Left hindlimb (tissue), 1 donor: Measurements from ENCODE around the gene KIF6.

Experiments used
- DNase-seq: peaks from one replicate; pipeline ENCODE4 v3.0.0-alpha.2; 2018

The KIF6 gene

DNA sequence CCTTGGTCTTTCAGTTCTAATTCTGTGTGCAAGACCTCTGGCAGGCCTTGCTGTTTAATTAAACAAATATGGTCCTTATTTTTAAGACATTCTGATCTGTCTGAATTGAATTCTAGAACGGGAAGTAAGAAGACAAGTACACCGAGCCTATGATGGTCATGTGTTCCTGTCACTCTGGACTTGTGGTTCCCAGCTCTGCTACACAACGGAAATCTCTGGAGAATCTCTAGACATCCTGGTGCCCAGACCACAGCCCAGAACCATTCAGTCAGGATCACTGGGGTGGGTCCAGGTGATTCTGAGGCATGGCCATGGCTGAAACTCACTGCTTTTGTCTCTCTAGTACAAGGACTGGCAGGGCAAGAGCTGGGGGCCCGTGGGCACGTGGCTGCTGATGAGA, 386.8 kb downstream of the KIF6 start:
- no peak for DNase-seq

DNA sequence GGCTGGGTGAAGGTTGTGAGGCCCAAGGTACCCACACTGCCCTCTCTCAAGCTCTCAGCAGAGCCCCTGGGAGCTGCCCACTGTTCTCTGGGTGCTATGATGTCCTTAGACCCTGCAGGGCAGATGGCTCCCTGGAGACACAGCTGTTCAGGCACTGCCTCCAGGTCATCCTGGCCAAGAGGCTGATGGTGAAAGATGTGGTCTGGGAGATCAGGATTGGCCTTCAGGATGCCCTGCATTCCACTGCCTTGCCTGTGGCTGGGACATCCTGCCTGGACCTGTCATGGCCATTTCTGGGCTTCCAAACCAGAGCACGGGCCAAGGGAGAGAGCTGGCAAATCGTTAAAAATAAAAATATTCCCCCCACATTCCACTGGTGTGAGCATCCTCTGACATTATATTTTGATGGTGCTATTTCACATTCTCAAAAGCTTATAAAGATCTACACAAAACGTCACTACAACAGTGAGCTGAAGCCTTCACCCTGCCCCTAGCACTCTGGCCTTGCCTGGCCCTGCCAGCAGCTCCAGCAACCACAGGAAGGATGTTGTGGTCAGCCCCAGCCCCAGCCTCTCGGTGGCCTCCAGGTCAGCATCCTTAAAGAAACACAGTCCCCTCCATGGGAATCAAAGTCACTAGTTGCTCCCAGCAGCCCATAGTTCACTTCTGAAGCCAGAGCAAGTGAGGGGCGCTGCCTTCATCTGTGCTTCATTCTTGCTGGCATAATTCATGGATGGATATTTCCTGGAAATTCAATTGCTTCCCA, 389.2 kb downstream of the KIF6 start:
- no peak for DNase-seq

DNA sequence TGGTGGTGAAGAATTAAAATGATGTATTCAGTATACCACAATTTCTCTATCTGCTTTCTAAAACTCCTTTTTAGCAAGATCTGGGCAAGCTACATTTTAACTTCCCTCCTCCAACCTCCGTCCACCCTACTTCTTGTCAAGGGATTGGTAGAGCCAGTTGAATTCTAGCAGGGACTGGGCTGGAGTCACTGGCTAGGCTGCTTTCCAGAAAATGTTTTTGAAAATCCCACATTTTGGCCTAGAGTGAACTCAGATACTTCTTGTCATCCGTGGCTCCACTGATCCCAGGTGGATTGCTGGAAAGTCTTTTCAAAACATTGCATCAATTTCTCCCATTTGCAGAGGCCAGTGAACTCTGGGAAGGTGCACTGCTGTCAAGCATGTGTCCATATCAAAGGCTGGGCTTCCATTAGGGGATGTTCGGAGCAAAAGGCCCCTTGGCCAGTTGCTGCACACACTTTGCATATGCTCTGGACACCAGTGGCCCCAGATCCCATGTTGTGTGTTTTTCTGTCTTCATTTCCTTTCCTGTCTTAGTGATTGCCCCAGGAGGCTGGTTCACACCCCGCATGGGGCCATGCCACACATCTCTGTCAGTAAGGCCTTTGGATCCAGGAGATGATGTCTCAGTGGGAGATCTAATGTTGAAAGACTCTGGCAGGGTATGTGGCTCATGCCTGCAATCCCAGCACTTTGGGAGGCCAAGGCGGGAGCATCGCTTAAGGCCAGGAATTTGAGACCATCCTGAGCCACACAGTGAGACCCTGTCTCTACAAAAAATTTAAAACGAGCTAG, 391.4 kb downstream of the KIF6 start:
- DNase-seq = no peak

DNA sequence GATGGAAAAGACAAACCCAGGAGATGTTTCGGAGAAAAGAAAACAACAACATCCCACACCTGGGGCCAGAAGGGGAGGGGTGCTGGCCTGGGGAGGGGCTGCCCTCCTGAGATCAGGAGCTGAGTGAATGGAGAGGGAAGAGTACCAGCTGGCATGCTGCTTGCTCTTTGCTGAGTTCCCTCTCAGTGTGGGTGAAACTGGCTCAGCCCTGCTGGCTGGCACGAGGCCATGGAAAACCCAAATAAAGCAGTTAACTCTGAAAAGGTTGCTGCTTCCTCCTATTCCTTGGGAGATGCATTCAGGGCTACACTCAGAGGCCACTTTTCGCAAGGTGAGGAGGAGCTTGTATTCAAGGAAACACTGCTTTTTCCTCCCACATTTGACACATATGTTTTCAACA, 394.7 kb downstream of the KIF6 start:
- DNase-seq = no peak

DNA sequence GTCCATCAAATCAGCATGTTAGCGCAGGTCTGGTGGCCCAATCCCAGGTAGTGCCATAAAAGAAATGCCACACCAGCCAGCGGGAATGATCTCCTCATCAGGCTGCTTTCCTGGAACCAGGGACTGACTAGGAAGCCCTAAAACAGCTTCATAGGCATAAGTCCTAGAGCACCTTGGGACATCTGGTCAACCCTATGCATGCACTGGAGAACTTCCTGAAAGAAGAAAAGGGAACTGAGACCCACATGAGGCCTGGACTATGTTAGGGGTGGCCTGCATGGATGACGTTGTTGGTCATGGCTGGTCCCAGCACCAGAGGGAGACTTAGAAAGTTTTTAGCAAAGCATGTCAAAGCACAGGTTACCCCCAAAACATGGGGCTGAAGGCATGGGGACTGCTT, 395.2 kb downstream of the KIF6 start:
- no peak for DNase-seq

DNA sequence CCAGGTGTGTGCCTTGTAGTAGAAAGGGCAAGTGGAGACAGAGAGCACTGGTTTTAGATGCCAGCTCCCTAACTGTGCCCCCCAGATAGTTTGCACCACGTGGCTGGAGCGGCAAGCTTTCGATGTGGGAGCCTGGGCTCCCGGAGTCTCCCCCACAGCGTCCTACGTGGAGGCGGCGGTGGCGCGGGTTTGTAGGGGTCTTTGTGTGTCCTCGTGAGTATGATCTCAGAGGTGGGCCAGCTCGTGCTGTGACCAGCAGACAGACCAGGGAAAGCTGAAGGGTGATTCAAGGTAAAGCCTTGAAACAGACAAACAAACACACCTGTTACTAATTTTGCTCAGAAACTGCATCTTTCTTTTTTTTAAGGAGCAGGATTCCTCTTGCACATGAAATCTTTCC, 397.1 kb downstream of the KIF6 start:
- no peak for DNase-seq

DNA sequence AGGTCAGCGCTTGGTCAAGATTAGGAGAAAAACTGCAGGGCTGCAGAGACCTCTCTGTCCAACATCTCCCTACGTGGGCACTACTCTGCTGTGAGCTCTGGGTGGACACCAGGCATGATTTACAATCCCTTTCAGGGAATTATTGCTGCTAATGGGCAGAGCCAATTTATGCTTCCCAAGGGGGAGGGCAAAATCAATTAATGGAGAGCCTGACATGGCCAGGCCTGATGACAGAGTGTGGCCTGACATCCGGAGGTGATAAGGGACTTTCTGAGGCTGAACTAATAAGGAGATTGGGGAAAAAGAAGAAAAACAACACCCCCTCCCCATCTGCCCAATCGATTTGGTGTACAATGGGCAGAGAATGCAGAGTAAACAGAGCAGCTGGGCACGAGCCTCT, 397.7 kb downstream of the KIF6 start:
- no peak for DNase-seq

DNA sequence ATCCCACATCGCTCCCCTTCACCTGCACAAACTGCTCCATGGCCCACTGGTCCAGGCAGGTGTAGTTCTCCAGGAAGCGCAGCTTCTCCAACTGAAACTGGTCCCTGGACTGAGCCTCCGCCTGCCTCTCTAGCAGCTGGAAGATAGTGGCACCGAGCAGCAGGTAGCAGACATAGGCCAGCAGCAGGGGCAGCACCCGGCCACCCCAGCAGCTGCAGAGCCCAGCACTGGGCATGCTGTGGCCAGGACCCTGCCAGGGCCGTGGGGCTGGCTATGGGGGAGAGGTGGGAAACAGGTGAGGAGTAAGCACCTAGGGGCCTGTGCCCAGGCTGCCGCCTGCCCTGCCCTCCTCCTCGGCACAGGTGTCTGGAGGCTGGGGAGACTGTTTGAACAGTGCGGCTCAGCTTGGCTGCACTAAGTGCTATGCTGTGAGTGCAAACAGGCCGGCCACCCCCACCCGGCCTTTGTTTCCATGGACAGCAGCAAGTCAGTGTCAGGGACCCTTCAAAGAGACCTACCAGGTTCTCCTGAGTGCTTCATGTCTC, 402.8 kb downstream of the KIF6 start, which contains the start of gene KCNK16:
TSS of gene KCNK16 (minus strand) at position 397 of the 545 bp plus-strand sequence. CDS start at position 235, 162 bp downstream.
- no peak for DNase-seq

DNA sequence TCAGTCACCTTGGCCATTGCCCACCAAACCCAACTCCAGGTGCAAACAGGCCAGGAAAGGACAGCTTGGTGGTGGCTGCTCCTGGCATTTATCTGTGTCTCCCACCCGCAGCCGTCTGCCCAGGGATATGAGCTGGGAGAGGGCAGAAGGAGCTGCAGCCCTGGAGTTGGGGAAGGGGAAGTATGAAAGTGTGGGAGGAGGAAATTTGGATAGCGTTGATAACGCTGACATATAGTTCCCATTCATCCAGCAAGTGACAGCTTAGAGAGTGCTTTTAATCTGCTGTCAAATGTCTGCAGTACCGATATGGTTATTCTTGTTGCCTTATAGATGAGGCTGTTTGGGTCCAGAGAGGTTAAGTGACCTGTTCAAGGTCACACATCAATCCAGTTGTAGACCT, 403.4 kb downstream of the KIF6 start:
- DNase-seq = no peak

DNA sequence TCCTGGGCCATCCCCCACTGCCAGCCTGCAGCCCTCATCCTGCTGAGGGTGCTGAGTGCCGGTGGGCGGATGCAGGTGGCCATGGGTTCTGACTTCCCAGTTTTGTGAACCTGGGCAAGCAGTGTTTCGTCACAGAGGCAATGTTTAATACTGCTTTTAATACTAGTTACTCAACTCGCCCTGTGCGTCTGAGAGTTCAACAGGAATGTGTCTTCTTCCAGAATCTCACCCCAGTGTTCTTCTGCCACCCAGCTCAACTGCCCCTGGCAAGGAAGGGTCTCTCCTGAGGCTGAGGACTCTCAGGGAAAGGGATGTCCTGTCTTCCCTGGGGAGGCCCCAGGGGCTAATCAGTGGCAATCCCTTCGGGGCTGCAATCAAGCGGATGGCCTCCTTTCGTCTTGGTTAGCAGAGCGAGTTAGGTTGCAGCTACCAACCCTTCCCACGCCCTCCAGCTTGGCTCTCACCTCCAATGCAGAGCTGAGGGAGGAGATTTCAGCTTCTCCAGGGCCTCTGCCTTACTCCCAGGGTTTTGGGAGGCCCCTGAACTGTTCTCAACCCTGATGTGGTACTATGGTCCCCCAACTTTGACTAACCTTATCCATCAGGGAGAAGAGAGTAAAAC, 404.7 kb downstream of the KIF6 start:
- no peak for DNase-seq

DNA sequence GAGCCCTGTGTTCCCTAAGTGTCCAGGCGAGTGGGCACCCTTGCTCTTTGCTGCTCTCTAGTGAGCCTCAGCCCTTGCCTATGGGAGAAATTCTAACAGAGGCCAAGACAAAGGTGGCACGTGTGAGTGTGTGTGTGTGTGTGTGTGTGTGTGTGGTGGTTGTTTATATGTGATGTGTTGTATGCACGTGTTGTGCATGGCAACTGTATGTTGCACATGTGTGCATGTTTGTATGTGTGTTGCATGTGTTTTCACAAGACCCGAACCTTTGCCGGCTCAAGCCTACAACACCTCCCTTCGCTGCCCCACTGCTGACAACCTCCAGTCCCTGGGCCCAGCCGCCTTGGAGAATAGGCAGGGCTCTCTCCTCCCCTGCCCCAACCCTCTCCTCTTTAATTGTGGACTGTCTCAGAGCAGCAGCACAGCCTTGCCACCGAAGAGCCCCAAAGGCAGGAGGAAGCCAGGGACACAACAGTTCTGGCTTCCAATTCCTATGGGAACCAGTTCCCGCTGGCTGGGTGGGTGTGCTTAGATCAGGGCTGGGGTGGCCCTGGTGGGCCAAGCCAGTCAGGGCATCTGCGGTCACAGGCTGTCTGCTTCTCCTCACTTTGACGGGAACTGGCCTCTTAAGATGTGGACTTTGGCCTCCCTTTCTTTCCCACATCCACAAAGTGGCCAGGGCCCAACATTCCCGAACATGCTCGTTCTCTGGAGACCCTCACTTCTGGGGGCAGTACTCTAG, 405.4 kb downstream of the KIF6 start:
- peak; percentile 60 for DNase-seq

DNA sequence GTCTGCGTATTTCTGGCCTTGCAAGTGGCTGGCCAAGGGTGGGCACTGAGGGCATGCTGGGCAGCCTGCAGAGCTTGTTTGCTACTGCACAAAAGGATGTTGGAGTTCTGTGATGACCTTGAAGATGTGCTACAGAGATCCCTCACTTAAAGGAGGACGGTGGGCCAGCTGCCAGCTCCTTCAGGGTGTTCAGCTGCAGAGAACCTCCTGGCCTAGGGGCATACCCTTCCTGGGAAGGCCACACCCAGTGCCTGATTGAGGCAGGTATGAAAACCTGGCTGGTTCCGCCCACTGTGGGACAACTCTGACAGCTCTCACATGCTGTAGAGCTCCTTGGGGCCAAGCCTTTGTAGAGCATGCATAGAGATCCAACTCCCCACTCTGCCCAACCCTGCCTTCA, 408.0 kb downstream of the KIF6 start:
- no peak for DNase-seq

DNA sequence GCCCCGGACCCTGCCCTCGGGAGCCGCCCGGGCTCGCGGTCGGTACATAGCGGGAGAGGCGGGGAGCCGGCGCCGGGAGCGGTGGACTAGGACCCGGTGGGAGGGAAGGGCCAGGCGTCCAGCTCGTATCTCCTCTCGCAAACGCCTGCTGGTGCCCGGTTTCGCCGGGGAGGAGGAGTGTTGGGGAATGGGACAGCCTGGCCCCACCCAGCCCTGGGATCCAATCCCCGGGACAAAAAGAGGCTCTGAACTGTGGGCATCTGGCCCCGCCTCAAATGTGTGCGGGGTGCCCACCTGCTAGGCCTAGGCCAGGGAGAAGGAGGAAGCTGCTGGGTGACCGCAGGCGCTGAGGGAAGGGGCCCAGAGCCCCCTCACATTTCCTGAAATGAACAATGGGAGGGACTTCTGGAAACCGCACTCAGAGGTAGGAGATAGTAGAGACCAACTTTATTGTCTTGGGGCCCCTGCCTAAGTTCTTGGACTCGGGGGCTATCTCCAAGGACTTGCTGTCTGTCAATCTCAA, 410.9 kb downstream of the KIF6 start, which contains the start of gene KCNK17:
TSS of gene KCNK17 (minus strand) at position 147 of the 523 bp plus-strand sequence. CDS start at position 48, 99 bp downstream.
- DNase-seq = no peak

DNA sequence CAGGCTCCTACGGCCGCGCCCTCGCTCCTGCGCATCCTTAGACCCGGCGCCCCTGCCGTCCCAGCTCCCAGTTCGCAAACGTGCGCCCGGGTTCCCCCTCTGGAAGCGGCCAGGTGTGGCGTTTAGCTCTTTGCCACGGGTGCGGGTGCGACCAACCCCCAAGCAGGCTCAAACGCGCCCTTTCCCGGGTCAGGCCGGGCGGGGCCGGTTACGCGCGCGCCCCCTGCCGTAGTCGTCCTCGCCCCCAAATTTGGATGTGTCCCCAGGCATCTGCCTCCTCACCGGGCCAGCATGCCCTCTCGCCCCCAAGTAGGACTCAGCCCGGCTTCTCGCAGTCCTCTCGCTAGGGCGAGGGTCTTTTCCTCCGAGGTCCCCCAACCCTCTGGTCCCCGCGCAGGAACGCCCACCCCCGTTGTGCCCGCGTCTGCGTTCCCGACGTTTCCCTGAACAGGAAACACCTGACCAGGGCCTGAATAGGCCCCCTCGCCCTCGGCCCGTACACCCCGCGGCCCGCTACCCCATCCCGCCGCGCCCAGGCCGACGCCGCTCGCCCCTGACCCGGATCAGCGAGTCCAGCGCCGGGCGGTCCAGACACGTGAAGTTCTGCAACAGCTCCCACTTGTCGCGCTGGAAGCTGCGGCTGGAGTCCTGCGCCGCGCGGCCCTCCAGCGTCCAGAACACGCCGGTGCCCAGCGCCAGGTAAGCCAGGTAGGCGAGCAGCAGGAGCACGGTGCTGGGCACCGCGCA, 411.5 kb downstream of the KIF6 start:
- no peak for DNase-seq

DNA sequence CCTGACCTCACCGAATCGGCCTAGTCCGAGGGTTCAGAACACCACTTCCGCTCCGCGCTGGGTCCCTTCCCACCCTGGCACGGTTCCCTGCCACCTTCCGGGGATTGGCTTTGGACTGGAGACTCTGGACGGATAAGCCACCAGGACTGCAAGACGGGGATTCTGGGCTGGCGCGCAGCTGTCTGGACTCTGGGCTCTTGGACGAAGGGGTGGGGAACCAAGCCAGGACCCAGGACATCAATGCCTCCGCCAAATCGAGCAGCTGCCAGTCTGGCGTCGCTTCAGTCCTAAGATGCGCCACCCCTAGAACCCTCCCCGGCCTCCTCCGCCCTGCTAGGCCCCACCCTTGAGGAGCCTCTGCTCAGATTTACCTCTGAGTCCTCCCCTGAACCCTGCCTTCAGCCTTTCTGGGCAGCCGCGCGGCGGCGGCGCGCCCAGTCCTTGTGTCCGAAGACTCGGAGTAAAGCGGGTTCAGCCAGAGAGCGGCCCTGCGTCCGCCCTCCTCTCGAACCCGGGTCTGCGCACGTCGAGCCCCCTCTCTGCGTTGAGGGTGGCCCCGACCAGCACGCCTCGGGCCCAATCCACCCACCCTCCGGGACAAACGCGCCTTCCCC, 412.2 kb downstream of the KIF6 start:
- no peak for DNase-seq

DNA sequence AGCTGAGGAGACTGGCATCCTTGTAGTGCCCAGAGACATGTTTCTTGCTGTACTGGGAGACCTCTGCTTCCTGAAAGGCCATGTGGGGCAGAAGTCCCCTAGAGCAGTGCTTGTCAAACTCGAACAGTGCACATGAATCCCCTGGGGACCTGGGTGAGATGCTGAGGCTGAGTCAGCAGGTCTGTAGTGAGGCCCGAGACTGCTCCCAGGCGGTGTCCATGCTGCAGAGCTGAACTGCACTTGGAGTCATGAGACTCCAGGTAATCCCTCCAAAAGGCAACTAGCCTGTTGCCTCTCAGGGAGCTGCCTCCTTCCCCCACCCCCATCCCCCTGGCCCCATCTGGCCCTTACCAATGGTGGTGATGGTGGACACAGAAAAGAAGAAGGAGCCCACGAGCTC, 414.7 kb downstream of the KIF6 start:
- DNase-seq = no peak

DNA sequence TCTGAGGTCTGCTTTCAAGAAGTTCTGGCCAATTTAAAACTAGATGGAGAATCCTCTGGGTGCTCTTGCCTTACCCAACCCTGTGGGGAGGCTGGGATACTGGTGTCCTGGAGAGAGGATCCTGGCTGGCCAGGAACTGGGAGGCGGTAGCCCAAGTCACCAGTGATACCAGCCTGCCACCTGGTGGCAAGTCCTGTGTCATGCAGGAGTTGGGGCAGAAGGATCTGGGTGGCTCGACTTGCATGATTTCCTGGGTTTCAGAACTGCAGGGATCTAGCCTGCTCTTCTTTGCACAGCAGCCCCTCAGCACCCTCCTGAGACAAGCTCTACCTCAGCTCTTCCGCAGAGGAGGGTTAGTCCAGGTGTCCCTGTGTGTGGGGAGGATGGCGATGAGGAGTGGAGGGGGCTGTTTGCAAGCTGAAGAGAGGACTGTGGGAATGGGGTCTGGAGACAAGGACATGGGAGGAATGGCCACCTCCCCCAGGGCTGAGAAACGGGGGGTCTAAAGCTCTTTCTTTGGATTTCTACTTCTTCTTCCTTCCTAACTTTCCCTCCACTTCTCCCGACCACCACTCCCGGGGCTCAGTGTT, 415.2 kb downstream of the KIF6 start:
- DNase-seq = peak; percentile 57

DNA sequence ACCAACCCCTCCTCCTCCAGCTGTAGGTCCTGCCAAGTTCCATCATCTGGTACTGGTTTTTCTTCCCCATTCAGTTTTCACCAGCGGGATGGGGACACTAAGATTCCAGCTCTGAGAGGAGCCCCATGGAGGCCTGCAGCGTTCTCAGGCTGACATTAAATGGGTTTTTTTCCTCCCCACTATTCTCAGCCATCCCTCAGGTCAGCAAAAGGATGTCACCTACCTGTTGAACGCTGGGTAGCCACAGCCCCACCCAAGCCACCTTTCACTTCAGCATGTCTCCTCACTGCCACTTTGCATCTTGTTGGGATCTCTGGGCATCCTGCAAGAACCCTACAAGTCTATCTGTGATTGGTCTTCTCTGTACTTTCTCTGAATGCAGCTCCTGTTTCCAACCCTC, 417.7 kb downstream of the KIF6 start:
- no peak for DNase-seq

DNA sequence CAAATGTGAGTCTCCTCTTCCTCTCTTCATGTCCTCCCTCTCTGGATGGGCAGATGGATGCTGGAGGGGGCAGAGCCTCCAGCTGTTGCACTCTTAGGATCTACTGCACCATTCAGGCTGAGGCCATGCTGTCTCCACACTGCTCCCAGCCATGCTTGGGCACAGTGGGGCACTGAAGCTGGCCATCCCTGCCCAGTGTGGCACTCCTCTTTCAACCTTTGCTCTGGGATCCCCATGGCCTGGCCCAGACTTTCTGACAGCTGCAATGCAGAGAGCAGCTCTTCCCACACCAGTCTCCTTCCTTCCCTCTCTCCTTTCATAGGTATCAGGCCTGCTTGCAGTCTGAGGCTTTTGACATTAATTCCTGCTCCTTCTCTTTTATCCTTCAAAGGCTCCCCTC, 420.3 kb downstream of the KIF6 start:
- DNase-seq = no peak

DNA sequence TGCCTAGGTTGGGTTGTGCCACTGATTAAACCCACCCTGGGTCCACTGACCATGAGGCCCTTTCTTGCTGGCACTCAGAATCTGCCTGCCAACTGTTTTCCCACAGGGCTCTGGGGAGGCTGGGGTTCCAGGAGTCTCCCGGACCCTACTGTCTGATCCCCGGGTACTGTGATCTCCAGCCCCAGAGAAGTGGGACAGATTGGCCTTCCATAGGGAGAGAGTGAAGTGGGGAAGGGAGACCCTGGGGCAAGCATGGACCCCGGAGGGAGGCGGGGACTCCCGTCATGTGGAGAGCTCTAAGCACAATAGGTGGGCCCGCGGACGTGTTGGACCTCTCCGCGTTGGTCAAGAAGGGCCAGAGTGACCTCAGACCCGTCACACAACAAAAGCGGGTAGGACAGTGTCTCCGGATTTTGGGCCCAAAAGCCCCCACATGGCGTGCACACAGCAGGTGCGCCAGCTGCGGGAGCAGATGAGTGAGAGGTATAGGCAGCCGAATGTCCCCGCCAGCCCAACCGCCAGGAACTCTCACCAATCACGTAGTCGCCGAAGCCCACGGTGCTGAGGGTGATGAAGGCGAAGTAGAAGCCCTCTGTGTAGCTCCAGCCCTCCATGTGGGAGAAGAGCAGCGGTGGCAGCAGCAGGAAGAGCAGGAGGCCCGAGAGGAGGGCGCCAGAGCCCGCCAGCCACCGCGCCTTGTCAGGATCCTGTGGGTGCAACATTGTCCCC, 421.6 kb downstream of the KIF6 start:
- no peak for DNase-seq
